GM18868 (cell line): ENCODE data around the gene SOX15.

ENCODE experiments used
- ATAC-seq: cut with Tn5 transposase; IDR thresholded peaks from one replicate; pipeline ENCODE4 v1.9.1; 2021; ENCODE audit warnings: mild to moderate bottlenecking, moderate library complexity; ENCODE audit not compliant: unreplicated experiment

SOX15 gene

DNA sequence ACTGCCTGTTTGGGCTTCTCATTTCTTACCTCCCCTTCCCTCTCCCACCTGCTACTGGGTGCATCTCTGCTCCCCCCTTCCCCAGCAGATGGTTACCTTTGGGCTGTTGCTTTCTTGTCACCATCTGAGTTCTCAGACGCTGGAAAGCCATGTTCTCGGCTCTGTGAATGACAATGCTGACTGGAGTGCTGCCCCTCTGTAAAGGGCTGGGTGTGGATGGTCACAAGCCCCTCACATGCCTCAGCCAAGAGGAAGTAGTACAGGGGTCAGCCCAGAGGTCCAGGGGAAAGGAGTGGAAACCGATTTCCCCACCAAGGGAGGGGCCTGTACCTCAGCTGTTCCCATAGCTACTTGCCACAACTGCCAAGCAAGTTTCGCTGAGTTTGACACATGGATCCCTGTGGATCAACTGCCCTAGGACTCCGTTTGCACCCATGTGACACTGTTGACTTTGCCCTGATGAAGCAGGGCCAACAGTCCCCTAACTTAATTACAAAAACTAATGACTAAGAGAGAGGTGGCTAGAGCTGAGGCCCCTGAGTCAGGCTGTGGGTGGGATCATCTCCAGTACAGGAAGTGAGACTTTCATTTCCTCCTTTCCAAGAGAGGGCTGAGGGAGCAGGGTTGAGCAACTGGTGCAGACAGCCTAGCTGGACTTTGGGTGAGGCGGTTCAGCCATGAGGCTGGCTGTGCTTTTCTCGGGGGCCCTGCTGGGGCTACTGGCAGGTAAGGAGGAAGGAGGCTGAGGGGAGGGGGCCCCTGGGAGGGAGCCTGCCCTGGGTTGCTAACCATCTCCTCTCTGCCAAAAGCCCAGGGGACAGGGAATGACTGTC lies 10.7 kb downstream of the SOX15 start, which contains the start of gene CD68:
Gene CD68 (plus strand): TSS at position 638 of the 833 bp plus-strand sequence. CDS start 40 bp downstream, at position 678.
- no peak for ATAC-seq

DNA sequence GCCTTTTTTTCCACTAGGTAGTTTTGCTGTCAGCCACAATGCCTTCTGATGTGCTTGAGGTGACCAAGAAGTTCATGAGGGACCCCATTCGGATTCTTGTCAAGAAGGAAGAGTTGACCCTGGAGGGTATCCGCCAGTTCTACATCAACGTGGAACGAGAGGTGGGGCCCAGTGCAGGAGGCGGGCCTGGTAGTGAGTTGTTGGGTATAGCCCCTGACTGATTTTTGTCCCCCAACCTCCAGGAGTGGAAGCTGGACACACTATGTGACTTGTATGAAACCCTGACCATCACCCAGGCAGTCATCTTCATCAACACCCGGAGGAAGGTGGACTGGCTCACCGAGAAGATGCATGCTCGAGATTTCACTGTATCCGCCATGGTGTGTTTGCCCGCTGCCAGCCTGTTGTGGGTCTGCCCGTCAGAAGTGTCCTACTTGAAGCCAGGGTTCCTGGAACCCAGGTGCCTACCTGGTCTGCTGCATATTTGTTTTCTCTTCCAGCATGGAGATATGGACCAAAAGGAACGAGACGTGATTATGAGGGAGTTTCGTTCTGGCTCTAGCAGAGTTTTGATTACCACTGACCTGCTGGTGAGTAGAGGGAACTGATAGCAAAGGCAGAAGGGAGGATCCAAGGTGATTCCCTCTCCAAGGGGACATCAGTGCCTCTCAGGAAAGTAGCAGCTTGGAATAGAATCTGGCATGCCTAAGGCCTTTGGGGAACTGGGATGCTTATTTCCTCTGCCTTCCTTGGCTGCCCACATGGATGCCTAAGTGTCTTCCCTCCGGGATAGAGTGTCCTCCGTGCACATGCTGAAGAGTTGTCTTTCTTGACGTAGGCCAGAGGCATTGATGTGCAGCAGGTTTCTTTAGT lies 12.3 kb downstream of the SOX15 start:
- no peak for ATAC-seq

DNA sequence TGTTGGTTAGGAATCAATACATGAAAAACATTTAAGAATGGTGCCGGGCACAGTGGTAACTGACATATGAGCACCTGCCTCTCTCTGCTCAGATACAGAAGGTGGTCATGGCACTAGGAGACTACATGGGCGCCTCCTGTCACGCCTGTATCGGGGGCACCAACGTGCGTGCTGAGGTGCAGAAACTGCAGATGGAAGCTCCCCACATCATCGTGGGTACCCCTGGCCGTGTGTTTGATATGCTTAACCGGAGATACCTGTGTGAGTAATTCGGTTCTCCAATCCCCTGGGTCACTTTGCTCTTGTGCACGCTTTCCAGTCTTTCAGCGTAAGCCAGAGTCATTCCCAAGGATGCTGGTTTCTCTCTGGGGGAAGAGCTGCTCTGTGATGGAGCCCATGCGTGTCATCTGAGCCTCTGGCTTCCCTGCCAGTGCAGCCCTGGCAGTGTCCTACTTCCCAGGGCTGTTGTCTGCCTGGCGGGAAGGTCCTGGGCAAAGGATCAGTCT lies 13.4 kb downstream of the SOX15 start:
- no peak for ATAC-seq

DNA sequence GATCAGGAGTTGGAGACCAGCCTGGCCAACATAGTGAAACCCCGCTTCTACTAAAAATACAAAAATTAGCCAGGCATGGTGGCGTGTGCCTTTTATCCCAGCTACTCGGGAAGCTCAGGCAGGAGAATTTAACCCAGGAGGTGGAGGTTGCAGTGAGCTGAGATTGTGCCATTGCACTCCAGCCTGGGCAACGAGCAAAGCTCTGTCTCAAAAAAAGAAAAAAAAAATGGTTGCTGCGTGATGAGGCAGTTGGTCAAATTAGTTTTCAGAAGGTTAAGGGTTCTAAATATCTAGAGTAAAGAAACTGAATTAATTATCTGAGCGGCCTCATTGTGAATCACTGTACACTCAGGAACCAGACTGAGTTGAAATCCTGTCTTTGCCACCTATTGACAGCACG lies 13.9 kb downstream of the SOX15 start:
- ATAC-seq, result no peak

DNA sequence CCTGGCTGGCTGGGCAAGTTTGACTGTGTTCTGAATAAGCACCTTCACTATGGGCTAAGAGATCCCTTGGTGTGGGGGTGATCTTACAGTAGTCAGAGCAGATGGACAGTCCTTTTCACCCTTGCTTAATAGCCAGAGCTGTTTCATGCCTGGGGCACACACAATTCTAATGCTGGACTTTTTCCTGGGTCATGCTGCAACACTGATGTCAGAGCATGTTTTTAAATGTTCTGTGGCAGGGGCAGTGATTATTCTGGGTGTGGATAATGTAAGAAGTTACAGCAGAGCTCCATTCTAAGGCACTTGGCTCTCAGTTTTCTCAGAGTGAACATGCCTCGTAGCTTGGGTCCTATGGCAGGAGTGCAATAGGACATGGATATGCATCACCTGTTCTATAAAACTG lies 14.4 kb downstream of the SOX15 start:
- no peak for ATAC-seq

DNA sequence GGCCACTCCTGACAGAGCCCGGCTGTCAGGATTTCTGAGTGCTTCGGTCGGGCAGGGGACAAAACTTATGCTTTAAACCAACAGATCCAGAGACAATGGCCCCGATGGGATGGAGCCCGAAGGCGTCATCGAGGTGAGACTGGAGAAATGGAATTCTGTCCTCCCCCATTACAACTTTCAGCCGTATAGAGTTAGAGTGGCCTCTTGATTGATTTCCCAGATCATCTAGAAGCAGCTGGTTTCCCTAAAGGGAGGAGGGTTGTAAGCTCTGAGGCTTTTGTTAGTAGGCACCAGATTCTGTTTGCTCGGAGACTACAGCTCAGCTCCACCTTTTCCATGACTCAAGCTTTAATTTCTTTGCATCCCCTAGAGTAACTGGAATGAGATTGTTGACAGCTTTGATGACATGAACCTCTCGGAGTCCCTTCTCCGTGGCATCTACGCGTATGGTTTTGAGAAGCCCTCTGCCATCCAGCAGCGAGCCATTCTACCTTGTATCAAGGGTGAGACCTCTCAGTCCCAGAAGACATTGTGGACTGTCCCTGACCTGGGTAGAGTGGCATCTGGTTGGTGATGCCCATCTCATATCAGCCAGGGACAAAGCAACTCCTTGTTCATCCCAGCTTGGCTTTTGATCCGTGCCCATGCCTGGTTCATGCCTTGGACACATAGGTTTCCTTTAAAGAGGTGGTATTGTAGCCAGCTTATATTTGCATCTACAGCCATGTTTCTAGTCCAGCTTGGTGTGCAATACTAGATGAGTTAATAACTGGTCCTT lies 15.5 kb downstream of the SOX15 start:
- ATAC-seq, result no peak

DNA sequence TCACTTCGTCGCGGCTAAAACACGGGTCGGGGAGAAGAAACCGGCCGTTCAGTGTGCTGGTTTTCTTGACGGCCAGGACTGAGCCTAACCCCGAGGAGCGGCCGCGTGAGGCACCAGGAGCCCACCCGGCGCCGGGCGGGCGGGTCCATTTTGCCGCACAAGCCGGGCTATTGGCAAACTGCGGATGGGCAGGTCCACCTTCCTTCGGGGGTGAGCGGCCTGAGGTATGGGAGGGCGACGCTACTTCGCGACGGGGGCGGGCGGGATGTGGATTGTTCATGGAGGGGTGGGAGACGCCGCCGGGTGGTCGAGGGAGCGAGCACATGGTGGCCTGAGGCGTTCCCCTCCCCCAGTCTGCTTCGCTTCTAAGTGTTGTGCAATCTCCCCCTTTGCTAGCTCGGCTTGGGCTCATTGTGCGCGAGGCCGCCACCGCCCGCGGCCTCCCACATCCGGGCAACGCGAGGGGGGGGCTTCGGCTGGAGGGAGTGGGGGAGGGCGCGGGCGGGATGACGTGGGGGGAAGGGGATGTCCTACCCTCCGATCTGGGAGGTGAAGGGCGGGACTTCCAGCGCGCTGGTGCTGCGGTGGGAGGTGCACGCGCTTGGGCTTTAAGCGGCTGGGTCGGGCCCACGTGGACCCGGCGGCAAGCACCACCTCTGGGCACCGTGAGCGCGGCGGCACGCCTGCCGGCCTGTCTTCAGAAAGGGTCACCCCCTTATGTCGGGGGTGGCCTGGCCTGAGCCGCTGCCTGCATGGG lies 16.4 kb downstream of the SOX15 start:
- peak; percentile 21 for ATAC-seq

DNA sequence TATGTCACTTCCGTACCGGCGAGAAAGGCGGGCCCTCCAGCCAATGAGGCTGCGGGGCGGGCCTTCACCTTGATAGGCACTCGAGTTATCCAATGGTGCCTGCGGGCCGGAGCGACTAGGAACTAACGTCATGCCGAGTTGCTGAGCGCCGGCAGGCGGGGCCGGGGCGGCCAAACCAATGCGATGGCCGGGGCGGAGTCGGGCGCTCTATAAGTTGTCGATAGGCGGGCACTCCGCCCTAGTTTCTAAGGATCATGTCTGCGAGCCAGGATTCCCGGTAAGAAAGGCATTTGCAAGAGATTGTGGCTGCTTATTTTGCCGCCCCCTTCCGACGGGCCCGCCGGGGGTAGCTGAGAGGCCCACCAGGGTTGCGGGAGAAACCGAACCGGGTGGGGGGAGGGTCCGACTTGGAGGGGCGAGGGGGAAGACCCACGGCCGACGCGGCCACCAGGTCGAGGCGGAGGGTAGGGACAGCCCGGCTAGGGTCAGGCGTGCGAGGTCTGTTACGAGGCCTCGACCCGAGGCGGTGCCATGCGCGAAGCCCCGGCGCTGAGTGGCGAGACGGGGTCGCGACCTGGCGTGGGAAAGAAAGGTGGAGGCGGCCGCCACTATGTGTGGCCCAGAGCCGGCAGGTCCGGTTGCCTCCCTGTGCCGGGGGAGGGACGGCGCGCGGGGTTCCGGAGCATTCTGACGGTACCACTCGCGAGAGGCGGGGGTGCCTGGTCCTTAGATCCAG lies 17.1 kb downstream of the SOX15 start:
- ATAC-seq, result no peak

DNA sequence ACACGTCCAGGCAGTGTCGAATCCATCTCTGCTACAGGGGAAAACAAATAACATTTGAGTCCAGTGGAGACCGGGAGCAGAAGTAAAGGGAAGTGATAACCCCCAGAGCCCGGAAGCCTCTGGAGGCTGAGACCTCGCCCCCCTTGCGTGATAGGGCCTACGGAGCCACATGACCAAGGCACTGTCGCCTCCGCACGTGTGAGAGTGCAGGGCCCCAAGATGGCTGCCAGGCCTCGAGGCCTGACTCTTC lies 17.6 kb downstream of the SOX15 start:
- peak; percentile 89 for ATAC-seq

DNA sequence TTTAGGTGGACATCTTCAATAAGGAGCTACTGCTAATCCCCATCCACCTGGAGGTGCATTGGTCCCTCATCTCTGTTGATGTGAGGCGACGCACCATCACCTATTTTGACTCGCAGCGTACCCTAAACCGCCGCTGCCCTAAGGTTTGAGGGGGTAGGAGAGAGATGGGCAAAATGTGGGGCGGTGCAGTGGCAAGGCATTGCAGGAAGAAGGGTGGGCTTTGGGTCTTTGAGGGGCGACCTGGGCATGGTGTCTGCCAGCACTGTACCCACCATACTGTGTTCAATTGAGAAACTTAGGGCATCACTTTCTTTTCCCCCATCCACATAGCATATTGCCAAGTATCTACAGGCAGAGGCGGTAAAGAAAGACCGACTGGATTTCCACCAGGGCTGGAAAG lies 19.5 kb downstream of the SOX15 start:
- ATAC-seq, result no peak

DNA sequence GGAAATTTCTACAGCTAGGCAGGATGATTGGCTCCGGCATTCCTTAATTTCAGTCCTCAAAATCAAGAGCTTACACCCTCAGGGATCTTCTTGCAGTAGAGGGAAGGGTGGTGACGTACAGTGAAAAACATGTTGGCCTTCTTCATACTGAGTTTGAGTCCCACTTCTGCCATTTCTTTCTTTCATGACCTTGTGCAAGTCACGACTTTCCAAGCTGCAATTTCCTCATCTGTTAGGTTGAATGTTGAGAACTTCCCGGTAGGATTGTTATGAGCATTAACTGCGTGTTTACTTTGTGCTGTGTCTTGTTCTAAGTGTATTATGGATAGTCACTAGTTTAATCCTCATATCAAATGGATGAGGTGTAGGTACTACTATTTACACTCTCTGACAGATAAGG lies 20.3 kb downstream of the SOX15 start:
- ATAC-seq, result no peak

DNA sequence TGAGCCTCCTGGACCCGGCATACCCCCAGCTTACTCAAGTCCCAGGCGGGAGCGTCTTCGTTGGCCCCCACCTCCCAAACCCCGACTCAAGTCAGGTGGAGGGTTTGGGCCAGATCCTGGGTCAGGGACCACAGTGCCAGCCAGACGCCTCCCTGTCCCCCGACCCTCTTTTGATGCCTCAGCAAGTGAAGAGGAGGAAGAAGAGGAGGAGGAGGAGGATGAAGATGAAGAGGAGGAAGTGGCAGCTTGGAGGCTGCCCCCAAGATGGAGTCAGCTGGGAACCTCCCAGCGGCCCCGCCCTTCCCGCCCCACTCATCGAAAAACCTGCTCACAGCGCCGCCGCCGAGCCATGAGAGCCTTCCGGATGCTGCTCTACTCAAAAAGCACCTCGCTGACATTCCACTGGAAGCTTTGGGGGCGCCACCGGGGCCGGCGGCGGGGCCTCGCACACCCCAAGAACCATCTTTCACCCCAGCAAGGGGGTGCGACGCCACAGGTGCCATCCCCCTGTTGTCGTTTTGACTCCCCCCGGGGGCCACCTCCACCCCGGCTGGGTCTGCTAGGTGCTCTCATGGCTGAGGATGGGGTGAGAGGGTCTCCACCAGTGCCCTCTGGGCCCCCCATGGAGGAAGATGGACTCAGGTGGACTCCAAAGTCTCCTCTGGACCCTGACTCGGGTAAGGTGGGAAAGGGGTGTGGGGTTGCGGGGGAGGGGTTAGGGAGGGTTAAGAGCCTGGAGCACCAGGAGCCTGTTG lies 26.6 kb downstream of the SOX15 start:
- no peak for ATAC-seq

DNA sequence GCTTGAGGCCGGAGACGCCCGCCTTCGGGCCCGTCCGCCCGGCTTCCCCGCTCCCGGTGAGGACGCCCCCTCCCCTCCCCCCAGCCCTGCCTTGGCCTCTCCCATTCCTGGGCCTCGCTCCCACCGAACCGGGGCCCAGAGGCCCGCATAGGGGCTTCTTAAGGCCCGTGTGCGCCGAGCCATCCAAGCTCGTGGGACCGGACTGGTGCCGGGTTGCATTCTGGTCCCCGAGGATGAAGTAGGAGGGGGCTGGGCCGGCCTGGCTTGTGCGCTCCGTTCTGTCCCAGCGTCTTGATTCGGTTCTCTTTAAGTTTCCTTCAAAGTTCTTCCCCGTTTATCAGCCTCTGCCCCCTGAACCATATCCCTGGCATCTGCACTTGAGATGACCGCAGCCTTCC lies 27.7 kb downstream of the SOX15 start:
- no peak for ATAC-seq

DNA sequence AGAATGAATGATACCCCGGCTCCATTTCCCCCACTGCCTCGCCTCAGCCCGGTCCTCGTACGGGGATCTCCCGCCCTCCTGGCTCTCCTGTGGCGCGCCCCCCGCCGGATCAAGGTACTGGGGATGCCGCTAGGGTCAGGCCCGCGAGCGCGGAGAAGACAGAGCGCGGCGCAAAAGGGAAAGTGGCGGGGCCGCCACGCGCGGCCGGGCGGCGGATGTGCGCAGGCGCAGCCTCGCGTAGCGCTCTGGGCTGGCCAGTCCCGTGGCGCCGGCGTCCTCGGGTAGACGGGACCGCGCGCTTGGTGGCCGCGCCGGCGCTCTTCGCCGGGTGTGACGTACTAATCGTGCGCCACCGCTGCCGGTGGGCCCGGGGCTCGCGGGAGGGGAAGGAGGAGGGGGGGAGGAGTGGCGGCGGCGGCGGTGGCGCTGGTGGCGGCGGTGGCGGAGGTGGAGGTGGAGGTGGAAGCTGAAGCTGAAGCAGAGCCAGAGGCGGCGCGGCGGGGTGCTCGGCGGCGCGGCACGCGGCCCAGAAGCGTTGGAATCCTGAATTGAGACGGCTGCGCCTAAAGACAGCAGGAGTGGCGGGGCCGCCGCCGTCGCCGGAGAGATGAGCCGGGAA lies 28.2 kb downstream of the SOX15 start, which contains the start of gene SENP3:
Gene SENP3 (plus strand): TSS at position 331 of the 619 bp plus-strand sequence. CDS start 1,158 bp downstream, outside the sequence.
- peak; percentile 59 for ATAC-seq

DNA sequence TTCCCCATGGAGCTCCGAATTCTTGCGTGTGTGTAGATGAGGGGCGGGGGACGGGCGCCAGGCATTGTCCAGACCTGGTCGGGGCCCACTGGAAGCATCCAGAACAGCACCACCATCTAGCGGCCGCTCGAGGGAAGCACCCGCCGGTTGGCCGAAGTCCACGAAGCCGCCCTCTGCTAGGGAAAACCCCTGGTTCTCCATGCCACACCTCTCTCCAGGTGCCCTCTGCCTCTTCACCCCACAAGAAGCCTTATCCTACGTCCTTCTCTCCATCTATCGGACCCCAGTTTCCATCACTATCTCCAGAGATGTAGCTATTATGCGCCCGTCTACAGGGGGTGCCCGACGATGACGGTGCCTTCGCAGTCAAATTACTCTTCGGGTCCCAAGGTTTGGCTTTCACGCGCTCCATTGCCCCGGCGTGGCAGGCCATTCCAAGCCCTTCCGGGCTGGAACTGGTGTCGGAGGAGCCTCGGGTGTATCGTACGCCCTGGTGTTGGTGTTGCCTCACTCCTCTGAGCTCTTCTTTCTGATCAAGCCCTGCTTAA lies 28.8 kb downstream of the SOX15 start:
- ATAC-seq, result peak; percentile 53

DNA sequence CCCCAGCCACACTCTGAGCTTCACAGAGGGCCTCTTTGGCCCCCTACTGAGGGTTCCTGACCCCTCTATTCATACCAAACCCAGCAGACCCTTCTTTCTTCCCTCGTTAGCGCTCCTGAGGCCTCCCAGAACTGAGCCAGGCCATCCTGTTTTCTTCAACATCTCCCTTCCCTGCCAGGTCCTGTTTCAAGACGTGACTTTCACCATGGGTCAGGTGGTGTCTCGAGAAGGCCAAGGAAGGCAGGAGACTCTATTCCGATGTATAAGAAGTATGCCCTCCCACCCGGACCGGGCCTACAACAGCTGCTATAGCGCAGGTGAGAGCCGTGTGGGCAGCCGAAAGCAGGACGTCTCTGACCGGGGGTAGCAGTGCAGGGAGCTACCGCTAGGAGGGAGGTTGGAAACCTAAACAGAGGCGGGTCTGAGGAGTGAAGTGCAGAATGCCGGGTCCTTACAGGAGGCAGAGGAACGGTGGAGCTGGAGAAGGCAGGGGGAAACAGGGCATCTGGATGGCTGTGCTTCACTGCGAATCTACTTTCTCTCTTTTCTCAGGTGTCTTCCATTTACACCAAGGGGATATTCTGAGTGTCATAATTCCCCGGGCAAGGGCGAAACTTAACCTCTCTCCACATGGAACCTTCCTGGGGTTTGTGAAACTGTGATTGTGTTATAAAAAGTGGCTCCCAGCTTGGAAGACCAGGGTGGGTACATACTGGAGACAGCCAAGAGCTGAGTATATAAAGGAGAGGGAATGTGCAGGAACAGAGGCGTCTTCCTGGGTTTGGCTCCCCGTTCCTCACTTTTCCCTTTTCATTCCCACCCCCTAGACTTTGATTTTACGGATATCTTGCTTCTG lies 29.5 kb downstream of the SOX15 start:
- ATAC-seq, result no peak
